ENCODE results near the gene COL4A1.

Gene COL4A1

GRCh38 chr13:110291286-110291685 lies 15.7 kb downstream of the COL4A1 start:
- no peak for DNase-seq

GRCh38 chr13:110290826-110291225 lies 16.1 kb downstream of the COL4A1 start:
- no peak for DNase-seq

GRCh38 chr13:110290153-110290552 lies 16.8 kb downstream of the COL4A1 start:
- no peak for DNase-seq

- DNase-seq = no peak
Measured at GRCh38 chr13:110289661-110290060, 17.3 kb downstream of the COL4A1 start.

GRCh38 chr13:110289174-110289573 lies 17.8 kb downstream of the COL4A1 start:
- DNase-seq = no peak

- no peak for DNase-seq
Measured at GRCh38 chr13:110286833-110287819, 19.8 kb downstream of the COL4A1 start.

GRCh38 chr13:110285991-110286832 lies 20.7 kb downstream of the COL4A1 start:
- DNase-seq = no peak

GRCh38 chr13:110284779-110285484 lies 22.0 kb downstream of the COL4A1 start:
- DNase-seq = no peak

- no peak for DNase-seq
Measured at GRCh38 chr13:110283736-110284517, 23.0 kb downstream of the COL4A1 start.

GRCh38 chr13:110282316-110282841 lies 24.6 kb downstream of the COL4A1 start:
- no peak for DNase-seq

- DNase-seq = no peak
Measured at GRCh38 chr13:110281736-110282135, 25.2 kb downstream of the COL4A1 start.

- DNase-seq = no peak
Measured at GRCh38 chr13:110280985-110281688, 25.8 kb downstream of the COL4A1 start.

GRCh38 chr13:110280231-110280813 lies 26.6 kb downstream of the COL4A1 start:
- DNase-seq = no peak

GRCh38 chr13:110279684-110280083 lies 27.3 kb downstream of the COL4A1 start:
- no peak for DNase-seq

- DNase-seq = no peak
Measured at GRCh38 chr13:110278859-110279258, 28.1 kb downstream of the COL4A1 start.

GRCh38 chr13:110277357-110277975 lies 29.5 kb downstream of the COL4A1 start:
- DNase-seq = no peak

- DNase-seq = no peak
Measured at GRCh38 chr13:110276553-110276950, 30.4 kb downstream of the COL4A1 start.

- DNase-seq = no peak
Measured at GRCh38 chr13:110275931-110276552, 30.9 kb downstream of the COL4A1 start.

- DNase-seq = no peak
Measured at GRCh38 chr13:110274687-110275086, 32.3 kb downstream of the COL4A1 start.

- no peak for DNase-seq
Measured at GRCh38 chr13:110273254-110273653, 33.7 kb downstream of the COL4A1 start.

Measured in NCI-H187 treated with DMSO at 0.1 percent for 48 hours (cell line).